ENCODE measurements around the gene TBC1D20. TPM values are rescaled to one million over a fixed set of nuclear protein-coding genes. Genes with fewer than 3 reads are reported as not detected.

The TBC1D20 gene
- total and polyA plus RNA-seq, 2 of the 4 experiments (the other 2 are of a cell fraction): 39.1 to 42.8 TPM

- TF ChIP-seq CTCF (conservative IDR thresholded peaks at IDR 0.05; ENCODE audit: low read depth, low read length) (no peak), FOS (IDR thresholded peaks at IDR 0.05; ENCODE audit: low read depth, low read length) (no peak)
Observed at GRCh38 chr20:481167-481566, 18.8 kb upstream of the TBC1D20 start (continued).

DNA sequence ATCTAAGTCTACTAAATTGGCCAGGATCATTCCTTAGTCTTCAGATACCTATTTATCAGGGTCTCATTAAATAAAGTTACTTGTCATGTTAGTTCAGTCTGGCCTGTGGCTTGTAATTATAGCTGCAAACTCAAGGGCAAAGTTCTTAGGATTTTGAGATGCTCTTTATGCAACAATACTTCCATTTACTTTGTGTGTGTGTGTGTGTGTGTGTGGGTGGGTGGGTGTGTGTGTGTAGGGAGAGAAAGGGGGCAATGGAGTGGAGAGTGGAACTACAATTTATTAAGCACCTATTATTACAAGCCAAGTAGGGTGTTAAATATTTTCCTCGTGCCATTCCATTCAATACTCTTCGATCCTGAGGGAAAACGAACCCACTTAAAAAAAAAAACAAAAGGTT lies 17.7 kb upstream of the TBC1D20 start:
- H3K36me3 ChIP-seq (ENCODE audit: control insufficient read depth, insufficient read depth, low read length): peaks cover 31% of the 10 kb centered on the region

More for the DNA sequence above, 17.7 kb upstream of the TBC1D20 start:
- Histone ChIP-seq H2BK20ac (ENCODE audit: low read depth, low read length) (no peak overlapping the region), H3K9ac (ENCODE audit: low read depth, low read length) (no peak overlapping the region), H3K18ac (ENCODE audit: low read depth, low read length) (no peak overlapping the region), H3K79me1 (ENCODE audit: low read depth in 1 of 2, low read length in 2 of 2) (peaks cover 6 to 23% of the 10 kb centered on the region in 2 experiments), H4K20me1 (ENCODE audit: insufficient read depth, low read length) (peaks cover 9% of the 10 kb centered on the region), H3K4me1 (ENCODE audit: control insufficient read depth, insufficient read depth, low read length) (peaks cover 7% of the 10 kb centered on the region), H3K4me2 (ENCODE audit: low read depth, low read length) (no peak overlapping the region), H3K56ac (ENCODE audit: extremely low read depth, insufficient read depth, low read length) (no peak overlapping the region), H3K9me3 (ENCODE audit: control insufficient read depth, insufficient read depth, low read length) (no peaks in the 10 kb centered on the region), H2AFZ (replicated peaks; ENCODE audit: low read length, poor library complexity) (no peak overlapping the region), H3K14ac (replicated peaks; ENCODE audit: low read depth, low read length) (no peak overlapping the region), H3K27me3 (ENCODE audit: control insufficient read depth, insufficient read depth, low read length) (no peaks in the 10 kb centered on the region), H4K8ac (ENCODE audit: low read depth in 2 of 2, low read length in 2 of 2) (no peak overlapping the region), H2BK120ac (ENCODE audit: low read depth, low read length) (no peak overlapping the region), H2AK9ac (replicated peaks; ENCODE audit: low read depth, low read length, poor library complexity) (no peak overlapping the region), H4K91ac (ENCODE audit: insufficient read depth, low read depth, low read length) (no peak overlapping the region), H2BK15ac (ENCODE audit: low read depth, low read length) (no peak overlapping the region), H3K9me1 (ENCODE audit: insufficient read depth, low read length) (peaks cover 5% of the 10 kb centered on the region; the same call in 1 of the 2 replicates), H2AK5ac (ENCODE audit: low read depth, low read length) (no peak overlapping the region), H3K27ac (ENCODE audit: insufficient read depth, low read length) (no peak overlapping the region), H3K4me3 (ENCODE audit: insufficient read depth, low read depth, low read length) (no peak overlapping the region), H2BK5ac (ENCODE audit: low read depth, low read length, poor library complexity, severe bottlenecking) (no peak overlapping the region), H3K4ac (ENCODE audit: low read depth, low read length) (no peak overlapping the region), H3K23ac (ENCODE audit: low read depth, low read length) (no peak overlapping the region), H4K5ac (ENCODE audit: low read depth, low read length) (no peak overlapping the region)
- in situ Hi-C loops (cut with MboI; ENCODE audit: low sequenced_read_pairs) (no loop called here), dilution Hi-C loops (cut with HindIII; ENCODE audit: low sequenced_read_pairs, unreplicated experiment) (no loop called here), intact Hi-C loops (cut with micrococcal nuclease) (no loop called here)
- no CpG with 5 or more reads among the region's 3 CpGs for WGBS, 2 experiments (ENCODE audit: extremely low coverage in 2 of 2, insufficient read length in 1 of 2)
- BruUV-seq (replicated peaks): no TSS peak
- no peak for DNase-seq
- CTCF ChIA-PET: no interaction called here
- no peak for TF ChIP-seq RCOR1 (IDR thresholded peaks at IDR 0.05; ENCODE audit: insufficient replicate concordance, low read length)
- no peak for TF ChIP-seq RFX5 (IDR thresholded peaks at IDR 0.05; ENCODE audit: low read depth, low read length)
- TF ChIP-seq NFE2L2 (IDR thresholded peaks at IDR 0.05; ENCODE audit: low read depth, low read length): no peak
- TF ChIP-seq SMC3 (IDR thresholded peaks at IDR 0.05; ENCODE audit: low read depth, low read length): no peak
- no peak for TF ChIP-seq ELK1 (IDR thresholded peaks at IDR 0.05; ENCODE audit: borderline replicate concordance, low read depth, low read length)
- no peak for ATAC-seq (ENCODE audit: low read depth)
- POLR2A ChIA-PET (ENCODE audit: unreplicated experiment): no interaction called here

All from IMR-90 (cell line).